Keratinocyte (primary cell): ENCODE measurements around the gene SOWAHA. TPM values are rescaled to one million over a fixed set of nuclear protein-coding genes. Genes with fewer than 3 reads are reported as not detected.

ENCODE experiments used
- DNase-seq: peaks from one replicate; pipeline ENCODE4 v3.0.0-alpha.2; 2011; ENCODE audit warnings: low read depth, missing footprints, low spot score
- FAIRE-seq: peaks from 2 replicates; lab custom pipeline; 2011; peaks lifted over from hg19 to GRCh38; lab: Jason Lieb, UNC
- H2AFZ ChIP-seq: 2 replicates; pipeline ENCODE4 v1.6.0; 2012; ENCODE audit warnings: low read length, control low read depth, inconsistent platforms; ENCODE audit not compliant: control insufficient read depth
- H3K27ac ChIP-seq: 2 replicates; pipeline ENCODE4 v1.5.1; 2011; ENCODE audit warnings: low read length; ENCODE audit not compliant: control insufficient read depth, insufficient read depth
- H3K27me3 ChIP-seq: 3 replicates; pipeline ENCODE4 v1.6.0; 2011; ENCODE audit warnings: low read length; ENCODE audit not compliant: control insufficient read depth, insufficient read depth; ENCODE audit errors: extremely low read depth
- H3K36me3 ChIP-seq, 2 experiments: 2 replicates in 1 of 2; 3 replicates in 1 of 2; pipeline ENCODE4 v1.5.1; 2011; ENCODE audit warnings: low read length in 2 of 2, mild to moderate bottlenecking in 1 of 2; ENCODE audit not compliant: control insufficient read depth in 2 of 2, insufficient read depth in 2 of 2; ENCODE audit errors: extremely low read depth in 1 of 2
- H3K4me1 ChIP-seq: 3 replicates; pipeline ENCODE4 v1.5.1; 2011; ENCODE audit warnings: low read length; ENCODE audit not compliant: control insufficient read depth, insufficient read depth; ENCODE audit errors: extremely low read depth
- H3K4me2 ChIP-seq: 3 replicates; pipeline ENCODE4 v1.6.0; 2011; ENCODE audit warnings: low read depth, low read length; ENCODE audit not compliant: control insufficient read depth, insufficient read depth; ENCODE audit errors: extremely low read depth
- H3K4me3 ChIP-seq, 3 experiments: fragments of 200-600 bp in 1 of 3; sonication (generic) in 1 of 3; 2 replicates in 2 of 3; 3 replicates in 1 of 3; pipeline ENCODE4 v1.5.1; 2011 to 2016; ENCODE audit warnings: low read length in 3 of 3, mild to moderate bottlenecking in 3 of 3, control low read depth in 2 of 3, inconsistent platforms in 1 of 3, low read depth in 1 of 3, mixed read lengths in 1 of 3, mixed run types in 1 of 3, moderate library complexity in 1 of 3; ENCODE audit not compliant: control insufficient read depth in 2 of 3, insufficient read depth in 2 of 3; ENCODE audit errors: extremely low read depth in 1 of 3
- H3K79me2 ChIP-seq: 2 replicates; pipeline ENCODE4 v1.6.0; 2012; ENCODE audit warnings: low read length; ENCODE audit not compliant: control insufficient read depth, insufficient read depth
- H3K9ac ChIP-seq: 3 replicates; pipeline ENCODE4 v1.6.0; 2011; ENCODE audit warnings: low read length; ENCODE audit not compliant: control insufficient read depth, insufficient read depth; ENCODE audit errors: extremely low read depth
- H3K9me1 ChIP-seq: 3 replicates; pipeline ENCODE4 v1.6.0; 2011; ENCODE audit warnings: low read length; ENCODE audit not compliant: control insufficient read depth, insufficient read depth; ENCODE audit errors: extremely low read depth
- H3K9me3 ChIP-seq: 2 replicates; pipeline ENCODE4 v1.5.1; 2012; ENCODE audit warnings: low read depth, low read length; ENCODE audit not compliant: control insufficient read depth
- H4K20me1 ChIP-seq: 3 replicates; pipeline ENCODE4 v1.6.0; 2011; ENCODE audit warnings: low read length; ENCODE audit not compliant: control insufficient read depth, insufficient read depth; ENCODE audit errors: extremely low read depth
- CTCF ChIP-seq, 3 experiments: IDR thresholded peaks in 1 of 3; conservative IDR thresholded peaks in 1 of 3; optimal IDR thresholded peaks in 1 of 3; 2 replicates in 2 of 3; 3 replicates in 1 of 3; pipeline versions ENCODE3 to v1.5.1; 2011; ENCODE audit warnings: low read length in 3 of 3, mild to moderate bottlenecking in 3 of 3, moderate library complexity in 2 of 3, control low read depth in 1 of 3, inconsistent platforms in 1 of 3; ENCODE audit not compliant: insufficient read depth in 2 of 3; ENCODE audit errors: extremely low read depth in 1 of 3
- EZH2 ChIP-seq: IDR thresholded peaks from one replicate; pipeline ENCODE4 v1.6.1; 2012; ENCODE audit warnings: inconsistent platforms, mild to moderate bottlenecking, low read length, moderate library complexity
- dilution Hi-C: fragments of 300-500 bp; cut with MboI; formaldehyde crosslinking; loops from one replicate; pipeline ENCODE4 v1.7.0; 2020; ENCODE audit warnings: low sequenced_read_pairs; ENCODE audit not compliant: extremely low pct_ligation_motif_present
- polyA plus RNA-seq, 5 experiments: library from polyadenylated mRNA; depleted of rRNA in 3 of 5; stranded (reverse) in 3 of 5; stranded (forward) in 1 of 5; unstranded in 1 of 5; fragments of >200 nt; gene quantifications; 1 replicate in 1 of 5; 2 replicates in 3 of 5; 3 replicates in 1 of 5; pipeline versions ENCODE4 v1.2.1 to v1.2.3, GENCODE V29; 2011 to 2012; ENCODE audit warnings: missing spikeins in 2 of 5, low read depth in 1 of 5, low replicate concordance in 1 of 5

The SOWAHA gene
- polyA plus RNA-seq, 1 donor (not counting 4 experiments of a cell fraction or from before 2014, with no cell fraction given): not detected

- TF ChIP-seq EZH2: no peak
- TF ChIP-seq CTCF (optimal IDR thresholded peaks at IDR 0.05 in 1 of 3, IDR thresholded peaks at IDR 0.05 in 1 of 3, conservative IDR thresholded peaks at IDR 0.05 in 1 of 3; ENCODE audit: extremely low read depth in 1 of 3, insufficient read depth in 2 of 3, low read length in 3 of 3): no peak
- Histone ChIP-seq H2AFZ (no peak overlapping the region), H3K4me3 (no peak overlapping the region), H3K4me1 (no peaks in the 10 kb centered on the region), H3K79me2 (no peaks in the 10 kb centered on the region), H3K9ac (no peak overlapping the region), H3K27ac (no peak overlapping the region), H3K27me3 (peaks cover 4% of the 10 kb centered on the region), H3K36me3 (no peaks in the 10 kb centered on the region), H3K9me1 (no peaks in the 10 kb centered on the region), H4K20me1 (no peaks in the 10 kb centered on the region), H3K4me2 (no peak overlapping the region), H3K9me3 (no peaks in the 10 kb centered on the region)
- DNase-seq: no peak
- FAIRE-seq: no peak
- dilution Hi-C loops: no loop called here
These were observed 19.5 kb downstream of the SOWAHA start for GRCh38 chr5:132832612-132833011.

- H3K27me3 ChIP-seq: peaks cover 4% of the 10 kb centered on the region
- H3K4me1 ChIP-seq: no peaks in the 10 kb centered on the region
- H3K9me3 ChIP-seq: no peaks in the 10 kb centered on the region
- FAIRE-seq (no peak), DNase-seq (no peak)
- no peaks in the 10 kb centered on the region for H4K20me1 ChIP-seq
- no peaks in the 10 kb centered on the region for H3K36me3 ChIP-seq
- no peak overlapping the region for H2AFZ ChIP-seq
- no peak overlapping the region for H3K9ac ChIP-seq
- no peak overlapping the region for H3K27ac ChIP-seq
- no peak overlapping the region for H3K4me3 ChIP-seq
- TF ChIP-seq EZH2 (no peak), CTCF (optimal IDR thresholded peaks at IDR 0.05 in 1 of 3, IDR thresholded peaks at IDR 0.05 in 1 of 3, conservative IDR thresholded peaks at IDR 0.05 in 1 of 3; ENCODE audit: extremely low read depth in 1 of 3, insufficient read depth in 2 of 3, low read length in 3 of 3) (no peak)
- dilution Hi-C loops: no loop called here
- H3K9me1 ChIP-seq: no peaks in the 10 kb centered on the region
- no peaks in the 10 kb centered on the region for H3K79me2 ChIP-seq
- H3K4me2 ChIP-seq: no peak overlapping the region
These were observed 21.0 kb downstream of the SOWAHA start for GRCh38 chr5:132834057-132834456.
